Dermis blood vessel endothelial cell (primary cell): ENCODE results near the gene NME1. TPM values are rescaled to one million over a fixed set of nuclear protein-coding genes. Genes with fewer than 3 reads are reported as not detected.

ENCODE experiments used
- DNase-seq: peaks from one replicate; pipeline ENCODE4 v3.0.0; 2010
- total RNA-seq: library from RNA; depleted of rRNA; stranded (reverse); fragments of >200 nt; gene quantifications from 2 replicates; pipeline ENCODE4 v1.2.3, GENCODE V29; 2014

NME1 gene
- total RNA-seq, 1 donor from 2014 or later, result 100 TPM

- DNase-seq, result no peak
These were observed 44.4 kb downstream of the NME1 start for GRCh38 chr17:51197754-51198153.

- no peak for DNase-seq
These were observed 46.9 kb downstream of the NME1 start for GRCh38 chr17:51200295-51200694.

DNA sequence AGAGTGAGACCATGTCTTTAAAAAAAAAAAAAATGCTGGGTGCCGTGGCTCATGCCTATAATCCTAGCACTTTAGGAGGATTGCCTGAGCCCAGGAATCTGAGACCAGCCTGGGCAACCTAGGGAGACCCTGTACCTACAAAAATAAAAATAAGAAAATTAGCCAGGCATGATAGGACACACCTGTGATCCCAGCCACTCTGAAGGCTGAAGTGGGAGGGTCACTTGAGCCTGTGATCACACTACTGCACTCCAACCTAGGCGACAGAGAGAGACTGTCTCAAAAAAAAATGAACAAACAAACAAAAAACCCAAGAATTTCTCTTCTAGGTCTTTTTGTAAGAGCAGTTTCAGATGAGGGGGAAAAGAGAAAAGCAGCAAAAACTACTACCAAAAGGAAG lies 47.5 kb downstream of the NME1 start:
- no peak for DNase-seq

GRCh38 chr17:51203838-51204237 lies 50.5 kb downstream of the NME1 start:
- DNase-seq, result no peak

Other genes starting within 250 kb of the NME1 start
- gene SPAG9, start 32.7 kb upstream of the NME1 start, total RNA-seq, result 121 and 122 TPM in 2 replicates
- 537 and 883 TPM in 2 replicates for gene NME2, start 12.9 kb downstream of the NME1 start, total RNA-seq
- gene MBTD1, start 106.5 kb downstream of the NME1 start, total RNA-seq, result 15.8 and 18.9 TPM in 2 replicates
- gene UTP18, start 107.0 kb downstream of the NME1 start, total RNA-seq, result 35.3 and 41.7 TPM in 2 replicates